IMR-90 (cell line): ENCODE results near the gene JCAD. TPM values are rescaled to one million over a fixed set of nuclear protein-coding genes. Genes with fewer than 3 reads are reported as not detected.
A peak's percentile ranks its signal among the peaks of the same experiment; 100 is the strongest.

Experiments
- ATAC-seq: fragments of 200-7000 bp; cut with Tn5 transposase; 2 replicates; pipeline ENCODE4 v1.9.1; 2020; ENCODE audit warnings: low read depth, mild to moderate bottlenecking, moderate library complexity
- BruUV-seq: library from RNA; stranded (reverse); fragments of 400-500 nt; replicated peaks from 2 replicates; lab custom pipeline; 2021; lab: Mats Ljungman, UMichigan
- CTCF ChIA-PET: fragments of 300-600 bp; formaldehyde crosslinking; extraction: SDS; loops from one replicate; lab custom pipeline; 2021; ENCODE audit warnings: antibody characterized with exemption; lab: Yijun Ruan, JAX
- POLR2A ChIA-PET: fragments of 300-600 bp; sonication (Branson Sonifier 250); formaldehyde crosslinking; loops from one replicate; lab custom pipeline; 2022; ENCODE audit warnings: antibody characterized with exemption; ENCODE audit not compliant: unreplicated experiment; lab: Charles Lee
- DNase-seq: peaks from one replicate; pipeline ENCODE4 v3.0.0; 2013
- H2AFZ ChIP-seq: replicated peaks from 2 replicates; pipeline ENCODE3; 2013; ENCODE audit warnings: low read length, mild to moderate bottlenecking; ENCODE audit not compliant: poor library complexity
- H2AK5ac ChIP-seq: 2 replicates; pipeline ENCODE4 v1.6.1; 2013; ENCODE audit warnings: low read depth, low read length, inconsistent platforms
- H2AK9ac ChIP-seq: replicated peaks from 2 replicates; pipeline ENCODE3; 2013; ENCODE audit warnings: mild to moderate bottlenecking, low read depth, low read length, moderate library complexity; ENCODE audit not compliant: poor library complexity
- H2BK120ac ChIP-seq: 2 replicates; pipeline ENCODE4 v1.6.1; 2013; ENCODE audit warnings: low read depth, low read length, inconsistent platforms
- H2BK15ac ChIP-seq: 3 replicates; pipeline ENCODE4 v1.6.1; 2013; ENCODE audit warnings: low read depth, low read length, inconsistent platforms
- H2BK20ac ChIP-seq: 2 replicates; pipeline ENCODE4 v1.6.1; 2013; ENCODE audit warnings: low read depth, mild to moderate bottlenecking, inconsistent platforms, low read length, moderate library complexity
- H2BK5ac ChIP-seq: 2 replicates; pipeline ENCODE4 v1.6.1; 2013; ENCODE audit warnings: mild to moderate bottlenecking, low read depth, low read length, inconsistent platforms; ENCODE audit not compliant: poor library complexity, severe bottlenecking
- H3K14ac ChIP-seq: replicated peaks from 2 replicates; pipeline ENCODE4 v1.6.1; 2013; ENCODE audit warnings: low read depth, low read length, inconsistent platforms
- H3K18ac ChIP-seq: 2 replicates; pipeline ENCODE4 v1.6.1; 2013; ENCODE audit warnings: low read depth, low read length, control low read depth
- H3K23ac ChIP-seq: 2 replicates; pipeline ENCODE4 v1.6.1; 2013; ENCODE audit warnings: low read depth, low read length, inconsistent platforms
- H3K27ac ChIP-seq: 2 replicates; pipeline ENCODE4 v1.5.1; 2013; ENCODE audit warnings: mild to moderate bottlenecking, control low read depth, low read length; ENCODE audit not compliant: insufficient read depth
- H3K27me3 ChIP-seq: 2 replicates; pipeline ENCODE4 v1.6.1; 2013; ENCODE audit warnings: low read length; ENCODE audit not compliant: control insufficient read depth, insufficient read depth
- H3K36me3 ChIP-seq: 2 replicates; pipeline ENCODE4 v1.6.1; 2013; ENCODE audit warnings: low read length, mixed read lengths; ENCODE audit not compliant: control insufficient read depth, insufficient read depth
- H3K4ac ChIP-seq: 2 replicates; pipeline ENCODE4 v1.6.1; 2013; ENCODE audit warnings: low read depth, low read length, inconsistent platforms
- H3K4me1 ChIP-seq: 2 replicates; pipeline ENCODE4 v1.6.1; 2013; ENCODE audit warnings: low read length, mixed read lengths; ENCODE audit not compliant: control insufficient read depth, insufficient read depth
- H3K4me2 ChIP-seq: 2 replicates; pipeline ENCODE4 v1.6.1; 2013; ENCODE audit warnings: low read depth, mild to moderate bottlenecking, control low read depth, low read length, moderate library complexity
- H3K4me3 ChIP-seq: 2 replicates; pipeline ENCODE4 v1.5.1; 2013; ENCODE audit warnings: low read depth, mild to moderate bottlenecking, control low read depth, low read length, moderate library complexity; ENCODE audit not compliant: insufficient read depth
- H3K56ac ChIP-seq: 2 replicates; pipeline ENCODE4 v1.6.1; 2013; ENCODE audit warnings: low read length, inconsistent platforms; ENCODE audit not compliant: insufficient read depth; ENCODE audit errors: extremely low read depth
- H3K79me1 ChIP-seq, 2 experiments: 2 replicates each; pipeline ENCODE4 v1.6.1; 2013; ENCODE audit warnings: low read length in 2 of 2, inconsistent platforms in 1 of 2, low read depth in 1 of 2
- H3K9ac ChIP-seq: 2 replicates; pipeline ENCODE4 v1.6.1; 2013; ENCODE audit warnings: low read depth, low read length, control low read depth
- H3K9me1 ChIP-seq: 2 replicates; pipeline ENCODE4 v1.6.1; 2013; ENCODE audit warnings: low read length, inconsistent platforms; ENCODE audit not compliant: insufficient read depth
- H3K9me3 ChIP-seq: 2 replicates; pipeline ENCODE4 v1.6.1; 2013; ENCODE audit warnings: low read length; ENCODE audit not compliant: control insufficient read depth, insufficient read depth
- H4K20me1 ChIP-seq: 2 replicates; pipeline ENCODE4 v1.6.1; 2013; ENCODE audit warnings: low read length, inconsistent platforms; ENCODE audit not compliant: insufficient read depth
- H4K5ac ChIP-seq: 2 replicates; pipeline ENCODE4 v1.6.1; 2013; ENCODE audit warnings: mild to moderate bottlenecking, low read depth, low read length, control low read depth
- H4K8ac ChIP-seq, 2 experiments: 2 replicates each; pipeline ENCODE4 v1.6.1; 2013; ENCODE audit warnings: low read depth in 2 of 2, low read length in 2 of 2, control low read depth in 1 of 2, inconsistent platforms in 1 of 2
- H4K91ac ChIP-seq: 2 replicates; pipeline ENCODE4 v1.6.1; 2013; ENCODE audit warnings: low read depth, low read length, inconsistent platforms; ENCODE audit not compliant: insufficient read depth
- POLR2A ChIP-seq: IDR thresholded peaks from 2 replicates; pipeline ENCODE4 v1.6.1; 2012; ENCODE audit warnings: mild to moderate bottlenecking, low read depth, low read length
- WGBS, 2 experiments: methylation state at CpG; one replicate each; pipeline versions ENCODE4 v1.1.5 to v1.1.7; 2013; ENCODE audit warnings: missing lambda C conversion rate in 2 of 2; ENCODE audit not compliant: insufficient read length in 1 of 2; ENCODE audit errors: extremely low coverage in 2 of 2; 5-methylcytosine and 5-hydroxymethylcytosine counted together
- dilution Hi-C: fragments of 300-500 bp; cut with HindIII; formaldehyde crosslinking; loops from one replicate; pipeline ENCODE4 v1.14.3; 2018; ENCODE audit warnings: low sequenced_read_pairs; ENCODE audit not compliant: unreplicated experiment
- in situ Hi-C: fragments of 300-500 bp; cut with MboI; formaldehyde crosslinking; loops from 3 replicates; pipeline ENCODE4 v1.14.3; 2019; ENCODE audit warnings: low sequenced_read_pairs, inconsistent platforms, mixed read lengths
- intact Hi-C: fragments of 100-400 bp; cut with micrococcal nuclease; formaldehyde crosslinking; loops from 2 replicates; pipeline ENCODE4 v1.10.0; 2022
- polyA plus RNA-seq, 3 experiments: library from polyadenylated mRNA; depleted of rRNA; stranded (reverse); fragments of >200 nt; gene quantifications; 2 replicates each; pipeline ENCODE4 v1.2.3, GENCODE V29; 2012; ENCODE audit warnings: low replicate concordance in 1 of 3
- total RNA-seq: library from RNA; depleted of rRNA; stranded (reverse); fragments of >200 nt; gene quantifications from 2 replicates; pipeline ENCODE4 v1.2.3, GENCODE V29; 2012
- TF ChIP-seq, protein P1 (sequence below): conservative IDR thresholded peaks from 2 replicates; pipeline ENCODE4 v1.5.1; 2012; ENCODE audit warnings: mild to moderate bottlenecking, low read depth, low read length, improper control_type of control experiment

Gene JCAD
- total and polyA plus RNA-seq, 2 of the 4 experiments (the other 2 are of a cell fraction), result 15.9 to 16.8 TPM

DNA sequence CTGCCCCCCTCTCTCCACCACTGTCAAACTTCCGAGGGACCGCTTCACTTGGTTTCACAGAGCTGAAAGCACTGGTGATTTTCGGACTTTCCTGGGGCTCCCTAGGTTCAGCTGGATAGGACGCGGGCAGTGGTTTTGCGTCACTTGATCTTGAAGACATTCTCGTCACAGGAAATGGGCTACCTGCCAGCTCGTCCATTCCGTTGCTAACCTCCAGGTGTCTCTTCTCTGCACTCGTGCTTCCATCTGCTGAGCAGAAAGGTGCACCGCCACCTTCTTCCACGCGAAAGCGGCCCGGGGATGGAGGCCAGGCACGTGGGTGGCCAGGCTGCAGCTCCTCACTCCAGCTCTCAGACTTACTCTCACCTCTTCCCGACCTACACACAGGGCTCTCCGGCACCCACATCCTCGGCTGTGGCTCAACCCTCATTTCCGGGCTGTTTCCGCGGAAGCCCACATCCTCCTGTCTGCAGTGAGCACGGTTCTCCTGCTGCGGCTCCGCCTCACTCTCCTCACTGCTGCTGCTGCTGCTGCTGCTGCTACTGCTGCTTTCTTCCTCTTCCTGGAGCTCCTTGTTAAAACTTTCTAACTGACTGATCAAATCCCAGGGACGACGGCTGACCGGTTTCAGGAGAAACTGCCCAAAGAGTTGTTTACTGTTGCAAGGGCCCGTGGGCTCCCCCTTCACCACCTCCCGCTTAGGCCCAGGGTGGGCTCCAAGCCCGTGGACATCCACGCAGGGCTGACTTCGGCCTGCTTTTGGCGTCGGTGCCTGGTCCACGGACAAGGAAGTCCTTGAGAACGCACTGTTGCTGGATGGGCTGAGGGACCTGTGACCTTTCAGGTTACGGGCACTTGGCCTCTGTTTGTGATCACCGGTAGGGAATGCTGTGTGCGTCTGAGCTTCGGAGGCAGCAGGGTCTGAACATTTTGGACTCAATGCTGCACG lies 32.1 kb downstream of the JCAD start:
- no peak overlapping the region for H2BK120ac ChIP-seq
- TF ChIP-seq, protein P1, sequence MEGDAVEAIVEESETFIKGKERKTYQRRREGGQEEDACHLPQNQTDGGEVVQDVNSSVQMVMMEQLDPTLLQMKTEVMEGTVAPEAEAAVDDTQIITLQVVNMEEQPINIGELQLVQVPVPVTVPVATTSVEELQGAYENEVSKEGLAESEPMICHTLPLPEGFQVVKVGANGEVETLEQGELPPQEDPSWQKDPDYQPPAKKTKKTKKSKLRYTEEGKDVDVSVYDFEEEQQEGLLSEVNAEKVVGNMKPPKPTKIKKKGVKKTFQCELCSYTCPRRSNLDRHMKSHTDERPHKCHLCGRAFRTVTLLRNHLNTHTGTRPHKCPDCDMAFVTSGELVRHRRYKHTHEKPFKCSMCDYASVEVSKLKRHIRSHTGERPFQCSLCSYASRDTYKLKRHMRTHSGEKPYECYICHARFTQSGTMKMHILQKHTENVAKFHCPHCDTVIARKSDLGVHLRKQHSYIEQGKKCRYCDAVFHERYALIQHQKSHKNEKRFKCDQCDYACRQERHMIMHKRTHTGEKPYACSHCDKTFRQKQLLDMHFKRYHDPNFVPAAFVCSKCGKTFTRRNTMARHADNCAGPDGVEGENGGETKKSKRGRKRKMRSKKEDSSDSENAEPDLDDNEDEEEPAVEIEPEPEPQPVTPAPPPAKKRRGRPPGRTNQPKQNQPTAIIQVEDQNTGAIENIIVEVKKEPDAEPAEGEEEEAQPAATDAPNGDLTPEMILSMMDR, result 0 out of 2 replicates have a peak, but pooled peaks have one; percentile 2
- no peak for TF ChIP-seq POLR2A

More for the DNA sequence above, 32.1 kb downstream of the JCAD start:
- no peak for ATAC-seq
- ChIA-PET CTCF (no interaction called here), POLR2A (no interaction called here)
- no peak overlapping the region for H2AK5ac ChIP-seq
- H3K36me3 ChIP-seq, result peaks cover 65% of the 10 kb centered on the region
- H3K18ac ChIP-seq, result no peak overlapping the region
- BruUV-seq, result no TSS peak
- H3K23ac ChIP-seq, result no peak overlapping the region
- H4K5ac ChIP-seq, result no peak overlapping the region
- no peak overlapping the region for H3K14ac ChIP-seq
- dilution Hi-C loops (no loop called here), intact Hi-C loops (no loop called here), in situ Hi-C loops (no loop called here)
- 0 out of 2 replicates have a peak, but pooled peaks cover 10% of the 10 kb centered on the region for H3K9me1 ChIP-seq
- no peaks in the 10 kb centered on the region for H3K9me3 ChIP-seq
- no peak overlapping the region for H3K4me2 ChIP-seq
- no peak overlapping the region for H2BK15ac ChIP-seq
- H3K56ac ChIP-seq, result no peak overlapping the region
- no peak for DNase-seq
- no peak overlapping the region for H3K27ac ChIP-seq
- no peak overlapping the region for H3K4me3 ChIP-seq
- H3K9ac ChIP-seq, result no peak overlapping the region
- H2BK5ac ChIP-seq, result no peak overlapping the region
- peaks cover 43% of the 10 kb centered on the region for H4K20me1 ChIP-seq
- H2BK20ac ChIP-seq, result no peak overlapping the region
- WGBS, 2 experiments, result 81% methylated on average over 28 of the region's 42 CpGs; no CpG with 5 or more reads in 1 of the 2 experiments
- no peaks in the 10 kb centered on the region for H3K4me1 ChIP-seq
- no peak overlapping the region for H3K4ac ChIP-seq
- peak overlapping the region; percentile 10 for H2AFZ ChIP-seq
- no peak overlapping the region for H2AK9ac ChIP-seq
- no peak overlapping the region for H4K8ac ChIP-seq
- no peaks in the 10 kb centered on the region for H3K27me3 ChIP-seq
- peaks cover 26 to 74% of the 10 kb centered on the region in 2 experiments for H3K79me1 ChIP-seq
- no peak overlapping the region for H4K91ac ChIP-seq
